ENCODE data around the gene C3. TPM values are rescaled to one million over a fixed set of nuclear protein-coding genes. Genes with fewer than 3 reads are reported as not detected.

The C3 gene
- total RNA-seq, 1 donor from 2014 or later, result 1.5 TPM

GRCh38 chr19:6767357-6768235 is 47.1 kb upstream of the C3 start, which contains the start of gene SH2D3A:
SH2D3A (minus strand) TSS chr19:6767435; CDS start chr19:6763748, 3,687 bp downstream.
- Histone ChIP-seq H3K4me3 (peak within 1 kb of the TSS; percentile 54), H3F3A (ENCODE audit: low read depth) (peaks cover 21% of the 10 kb centered on the region), H3K4me2 (peak within 1 kb of the TSS; percentile 89), H3K27me3 (peaks cover 22% of the 10 kb centered on the region), H3K36me3 (no peaks in the 10 kb centered on the region), H4K20me1 (ENCODE audit: low read depth) (no peaks in the 10 kb centered on the region), H3K4me1 (no peaks in the 10 kb centered on the region), H2AFZ (replicated peaks) (peak within 1 kb of the TSS; percentile 77), H3K27ac (no peak within 1 kb of the TSS), H3K9me3 (ENCODE audit: low read depth) (no peaks in the 10 kb centered on the region), H3K9ac (no peak within 1 kb of the TSS), H3K79me2 (ENCODE audit: low read depth) (no peaks in the 10 kb centered on the region)
- Mint-ChIP-seq H3K4me1 (peaks cover 6% of the 10 kb centered on the region), H3K36me3 (no peaks in the 10 kb centered on the region), H3K9me3 (no peaks in the 10 kb centered on the region), H3K27ac (no peak within 1 kb of the TSS), H3K27me3 (ENCODE audit: insufficient read depth, low read depth) (peaks cover 37% of the 10 kb centered on the region), H3K4me3 (peak within 1 kb of the TSS; percentile 76)
- peak; percentile 96 for DNase-seq (ENCODE audit: low spot score)
- TF ChIP-seq EZH2 (IDR thresholded peaks at IDR 0.05), result no peak
- TF ChIP-seq, protein P1, sequence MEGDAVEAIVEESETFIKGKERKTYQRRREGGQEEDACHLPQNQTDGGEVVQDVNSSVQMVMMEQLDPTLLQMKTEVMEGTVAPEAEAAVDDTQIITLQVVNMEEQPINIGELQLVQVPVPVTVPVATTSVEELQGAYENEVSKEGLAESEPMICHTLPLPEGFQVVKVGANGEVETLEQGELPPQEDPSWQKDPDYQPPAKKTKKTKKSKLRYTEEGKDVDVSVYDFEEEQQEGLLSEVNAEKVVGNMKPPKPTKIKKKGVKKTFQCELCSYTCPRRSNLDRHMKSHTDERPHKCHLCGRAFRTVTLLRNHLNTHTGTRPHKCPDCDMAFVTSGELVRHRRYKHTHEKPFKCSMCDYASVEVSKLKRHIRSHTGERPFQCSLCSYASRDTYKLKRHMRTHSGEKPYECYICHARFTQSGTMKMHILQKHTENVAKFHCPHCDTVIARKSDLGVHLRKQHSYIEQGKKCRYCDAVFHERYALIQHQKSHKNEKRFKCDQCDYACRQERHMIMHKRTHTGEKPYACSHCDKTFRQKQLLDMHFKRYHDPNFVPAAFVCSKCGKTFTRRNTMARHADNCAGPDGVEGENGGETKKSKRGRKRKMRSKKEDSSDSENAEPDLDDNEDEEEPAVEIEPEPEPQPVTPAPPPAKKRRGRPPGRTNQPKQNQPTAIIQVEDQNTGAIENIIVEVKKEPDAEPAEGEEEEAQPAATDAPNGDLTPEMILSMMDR (IDR thresholded peaks at IDR 0.05), result no peak
- no peak for TF ChIP-seq EZH2phosphoT487 (IDR thresholded peaks at IDR 0.05)

- no peaks in the 10 kb centered on the region for H3K36me3 ChIP-seq
- no peaks in the 10 kb centered on the region for H4K20me1 ChIP-seq (ENCODE audit: low read depth)
- peak overlapping the region; percentile 89 for H3K4me2 ChIP-seq
- H3K27ac ChIP-seq, result no peak overlapping the region
- peak; percentile 34 for DNase-seq (ENCODE audit: low spot score)
- Mint-ChIP-seq H3K27ac (no peak overlapping the region), H3K9me3 (no peaks in the 10 kb centered on the region), H3K4me3 (peak overlapping the region; percentile 3), H3K4me1 (peaks cover 6% of the 10 kb centered on the region), H3K36me3 (no peaks in the 10 kb centered on the region), H3K27me3 (ENCODE audit: insufficient read depth, low read depth) (peaks cover 37% of the 10 kb centered on the region)
- H3K79me2 ChIP-seq (ENCODE audit: low read depth), result no peaks in the 10 kb centered on the region
- no peak overlapping the region for H3K9ac ChIP-seq
- no peaks in the 10 kb centered on the region for H3K4me1 ChIP-seq
- H3F3A ChIP-seq (ENCODE audit: low read depth), result peaks cover 21% of the 10 kb centered on the region
- H2AFZ ChIP-seq (replicated peaks), result peak overlapping the region; percentile 68
- H3K27me3 ChIP-seq, result peaks cover 22% of the 10 kb centered on the region
- H3K9me3 ChIP-seq (ENCODE audit: low read depth), result no peaks in the 10 kb centered on the region
- TF ChIP-seq EZH2 (IDR thresholded peaks at IDR 0.05), result no peak
- no peak for TF ChIP-seq EZH2phosphoT487 (IDR thresholded peaks at IDR 0.05)
- TF ChIP-seq, protein P1 (IDR thresholded peaks at IDR 0.05), result no peak
- peak overlapping the region; percentile 54 for H3K4me3 ChIP-seq
Observed at GRCh38 chr19:6767081-6767356, 46.6 kb upstream of the C3 start.

- Mint-ChIP-seq H3K36me3 (no peaks in the 10 kb centered on the region), H3K4me3 (peak overlapping the region; percentile 29), H3K4me1 (peaks cover 6% of the 10 kb centered on the region), H3K27me3 (ENCODE audit: insufficient read depth, low read depth) (peaks cover 37% of the 10 kb centered on the region), H3K27ac (no peak overlapping the region), H3K9me3 (no peaks in the 10 kb centered on the region)
- no peak for DNase-seq (ENCODE audit: low spot score)
- no peaks in the 10 kb centered on the region for H3K9me3 ChIP-seq (ENCODE audit: low read depth)
- no peaks in the 10 kb centered on the region for H3K79me2 ChIP-seq (ENCODE audit: low read depth)
- peaks cover 22% of the 10 kb centered on the region for H3K27me3 ChIP-seq
- H3K4me2 ChIP-seq, result peak overlapping the region; percentile 89
- TF ChIP-seq EZH2 (IDR thresholded peaks at IDR 0.05) (no peak), EZH2phosphoT487 (IDR thresholded peaks at IDR 0.05) (no peak)
- TF ChIP-seq, protein P1 (IDR thresholded peaks at IDR 0.05), result no peak
- H3F3A ChIP-seq (ENCODE audit: low read depth), result peaks cover 21% of the 10 kb centered on the region
- H4K20me1 ChIP-seq (ENCODE audit: low read depth), result no peaks in the 10 kb centered on the region
- no peak overlapping the region for H3K9ac ChIP-seq
- H3K4me1 ChIP-seq, result no peaks in the 10 kb centered on the region
- no peaks in the 10 kb centered on the region for H3K36me3 ChIP-seq
- H2AFZ ChIP-seq (replicated peaks), result peak overlapping the region; percentile 68
- no peak overlapping the region for H3K27ac ChIP-seq
- H3K4me3 ChIP-seq, result peak overlapping the region; percentile 54
Observed at GRCh38 chr19:6766357-6767080, 46.1 kb upstream of the C3 start.
